Activated CD8-positive, alpha-beta T cell treated with anti-CD3 and anti-CD28 coated beads for 36 hours (primary cell): Measurements from ENCODE around the gene ZNF365. TPM values are rescaled to one million over a fixed set of nuclear protein-coding genes. Genes with fewer than 3 reads are reported as not detected.

Experiments used
- ATAC-seq: fragments of 200-7000 bp; cut with Tn5 transposase; one replicate; pipeline ENCODE4 v1.10.0; 2021; ENCODE audit warnings: mild to moderate bottlenecking, moderate library complexity
- CTCF ChIA-PET: fragments of 350-600 bp; sonication (Branson Sonifier 250); formaldehyde crosslinking; loops from one replicate; lab custom pipeline; 2021; ENCODE audit warnings: antibody characterized with exemption; lab: Charles Lee
- POLR2A ChIA-PET: fragments of 350-600 bp; sonication (Branson Sonifier 250); formaldehyde crosslinking; loops from one replicate; lab custom pipeline; 2021; ENCODE audit warnings: antibody characterized with exemption; lab: Charles Lee
- DNase-seq: peaks from one replicate; pipeline ENCODE4 v3.0.0-alpha.2; 2020
- H3K27ac Mint-ChIP-seq: one replicate; pipeline ENCODE4 v1.8.0; 2021; ENCODE audit warnings: mild to moderate bottlenecking, mixed read lengths
- H3K27me3 Mint-ChIP-seq: one replicate; pipeline ENCODE4 v1.8.0; 2021; ENCODE audit warnings: mixed read lengths
- H3K36me3 Mint-ChIP-seq: one replicate; pipeline ENCODE4 v1.8.0; 2021; ENCODE audit warnings: low read depth, mixed read lengths
- H3K4me1 Mint-ChIP-seq: one replicate; pipeline ENCODE4 v1.8.0; 2021; ENCODE audit warnings: low read depth, mixed read lengths
- H3K4me3 Mint-ChIP-seq: one replicate; pipeline ENCODE4 v1.8.0; 2021; ENCODE audit warnings: mild to moderate bottlenecking, moderate library complexity, mixed read lengths
- H3K9me3 Mint-ChIP-seq: one replicate; pipeline ENCODE4 v1.8.0; 2021; ENCODE audit warnings: mixed read lengths
- intact Hi-C: fragments of 100-400 bp; cut with micrococcal nuclease; formaldehyde crosslinking; loops from one replicate; pipeline ENCODE4 v1.10.0; 2022
- total RNA-seq, 2 experiments: library from RNA; stranded (reverse); gene quantifications; one replicate each; pipeline ENCODE4 v1.2.3, GENCODE V29; 2021
- TF ChIP-seq, protein P1 (sequence below): fragments of 200-600 bp; IDR thresholded peaks from one replicate; pipeline ENCODE4 v1.8.0; 2022; ENCODE audit warnings: antibody characterized with exemption, mild to moderate bottlenecking

Gene ZNF365
- total RNA-seq, 2 experiments from 2014 or later = not detected

DNA sequence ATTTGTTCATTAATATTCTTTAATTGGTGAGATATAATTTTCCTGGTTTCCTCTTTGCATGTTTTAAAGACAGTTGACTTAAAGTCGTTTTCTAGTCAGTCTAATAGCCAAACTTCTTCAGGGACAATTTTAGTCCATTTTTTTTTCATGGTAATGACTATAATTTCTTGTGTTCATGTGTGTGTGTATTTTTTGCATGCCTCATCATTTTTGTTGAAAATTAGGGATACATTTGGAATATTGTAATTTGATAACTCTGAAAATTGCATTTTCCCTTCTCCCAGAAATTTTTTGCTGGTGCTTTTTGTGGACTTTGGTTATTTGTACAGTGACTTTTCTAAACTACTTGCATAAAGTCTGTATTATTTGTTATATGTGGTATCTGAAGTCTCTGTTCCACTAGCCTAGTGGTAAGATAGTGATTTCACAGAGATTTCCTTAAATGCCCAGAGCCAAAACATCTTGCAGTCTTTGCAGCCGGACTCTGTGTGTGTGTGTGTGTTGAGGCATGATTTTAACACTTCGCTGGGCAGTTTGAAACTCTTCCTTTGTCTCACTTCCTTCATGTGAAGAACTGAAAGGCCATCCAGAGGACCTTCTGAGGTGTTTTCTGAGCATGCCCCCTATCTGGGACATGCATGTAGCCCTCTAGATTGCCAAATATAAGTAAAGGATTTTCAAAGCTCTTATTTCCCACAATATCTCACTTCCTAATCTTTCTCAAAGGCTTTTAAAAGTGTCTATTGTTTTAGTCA lies 40.9 kb upstream of the ZNF365 start:
- ChIA-PET CTCF (no interaction called here), POLR2A (no interaction called here)
- H3K36me3 Mint-ChIP-seq = no peaks in the 10 kb centered on the region
- H3K4me3 Mint-ChIP-seq = no peak overlapping the region
- H3K4me1 Mint-ChIP-seq = no peaks in the 10 kb centered on the region
- intact Hi-C loops = no loop called here
- peaks cover 9% of the 10 kb centered on the region for H3K27me3 Mint-ChIP-seq
- TF ChIP-seq, protein P1, sequence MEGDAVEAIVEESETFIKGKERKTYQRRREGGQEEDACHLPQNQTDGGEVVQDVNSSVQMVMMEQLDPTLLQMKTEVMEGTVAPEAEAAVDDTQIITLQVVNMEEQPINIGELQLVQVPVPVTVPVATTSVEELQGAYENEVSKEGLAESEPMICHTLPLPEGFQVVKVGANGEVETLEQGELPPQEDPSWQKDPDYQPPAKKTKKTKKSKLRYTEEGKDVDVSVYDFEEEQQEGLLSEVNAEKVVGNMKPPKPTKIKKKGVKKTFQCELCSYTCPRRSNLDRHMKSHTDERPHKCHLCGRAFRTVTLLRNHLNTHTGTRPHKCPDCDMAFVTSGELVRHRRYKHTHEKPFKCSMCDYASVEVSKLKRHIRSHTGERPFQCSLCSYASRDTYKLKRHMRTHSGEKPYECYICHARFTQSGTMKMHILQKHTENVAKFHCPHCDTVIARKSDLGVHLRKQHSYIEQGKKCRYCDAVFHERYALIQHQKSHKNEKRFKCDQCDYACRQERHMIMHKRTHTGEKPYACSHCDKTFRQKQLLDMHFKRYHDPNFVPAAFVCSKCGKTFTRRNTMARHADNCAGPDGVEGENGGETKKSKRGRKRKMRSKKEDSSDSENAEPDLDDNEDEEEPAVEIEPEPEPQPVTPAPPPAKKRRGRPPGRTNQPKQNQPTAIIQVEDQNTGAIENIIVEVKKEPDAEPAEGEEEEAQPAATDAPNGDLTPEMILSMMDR = no peak
- no peak for DNase-seq
- no peak for ATAC-seq
- H3K9me3 Mint-ChIP-seq = peaks cover 6% of the 10 kb centered on the region
- no peak overlapping the region for H3K27ac Mint-ChIP-seq

DNA sequence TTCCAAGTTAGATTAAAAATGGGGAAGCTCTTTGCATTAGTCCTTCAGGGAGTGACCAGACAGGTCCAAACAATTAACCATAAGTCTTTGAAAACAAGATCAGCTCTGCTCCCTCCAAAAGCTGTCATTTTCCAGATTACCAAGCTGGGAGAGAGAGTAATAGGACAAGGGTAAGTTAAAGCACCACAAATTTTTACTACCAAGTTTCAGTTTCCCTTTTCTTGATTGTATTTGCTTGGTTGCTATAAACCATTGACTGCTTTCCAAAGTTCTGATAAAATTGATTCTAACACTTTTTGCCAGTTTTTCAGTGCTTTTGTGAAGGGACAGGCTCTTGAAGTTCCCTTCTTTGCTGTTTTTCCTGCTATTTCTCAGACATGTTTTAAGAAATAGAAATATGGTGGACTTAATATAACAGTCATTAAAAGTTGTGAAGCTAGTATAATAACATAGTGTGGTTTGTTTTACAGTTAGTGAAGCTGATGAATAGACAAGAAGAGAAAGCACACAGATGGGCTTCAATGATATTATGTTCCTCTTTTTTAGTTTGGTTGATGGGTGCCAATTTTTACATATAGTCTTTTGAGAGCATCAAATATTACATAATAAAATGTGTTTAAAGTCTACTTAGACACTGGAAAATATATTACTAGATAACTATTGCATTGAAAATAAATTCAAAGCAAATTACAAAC lies 40.0 kb upstream of the ZNF365 start:
- ATAC-seq = no peak
- no peak for DNase-seq
- H3K36me3 Mint-ChIP-seq = no peaks in the 10 kb centered on the region
- no peak overlapping the region for H3K4me3 Mint-ChIP-seq
- POLR2A ChIA-PET = no interaction called here
- intact Hi-C loops = no loop called here
- CTCF ChIA-PET = interaction anchor here (1.4 kb wide), 1 partner anchor 18 kb away, joined by 4 read pairs; no protein-coding TSS in a partner anchor
- peaks cover 9% of the 10 kb centered on the region for H3K27me3 Mint-ChIP-seq
- no peaks in the 10 kb centered on the region for H3K4me1 Mint-ChIP-seq
- peaks cover 6% of the 10 kb centered on the region for H3K9me3 Mint-ChIP-seq
- no peak overlapping the region for H3K27ac Mint-ChIP-seq
- TF ChIP-seq, protein P1 = no peak

DNA sequence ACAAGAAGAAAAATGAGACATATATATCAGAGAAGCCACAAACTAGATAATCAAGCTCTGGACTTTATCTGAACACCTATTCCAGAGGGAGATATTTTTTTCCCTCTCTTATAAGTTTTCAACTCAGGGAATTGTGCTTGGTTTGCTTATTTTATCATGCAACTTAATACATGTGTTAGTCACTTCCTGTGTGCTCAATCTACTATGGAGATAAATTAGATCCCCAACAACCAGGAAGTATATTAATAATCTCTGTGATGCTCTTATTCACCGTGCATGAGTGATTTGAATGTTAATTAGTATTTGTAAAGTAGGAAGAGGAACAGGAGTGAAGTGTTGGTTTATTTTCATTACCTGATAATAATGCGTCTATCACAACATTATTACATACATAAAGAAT lies 38.8 kb upstream of the ZNF365 start:
- TF ChIP-seq, protein P1 = no peak
- H3K4me1 Mint-ChIP-seq = no peaks in the 10 kb centered on the region
- no peaks in the 10 kb centered on the region for H3K36me3 Mint-ChIP-seq
- no peak overlapping the region for H3K4me3 Mint-ChIP-seq
- H3K9me3 Mint-ChIP-seq = peaks cover 10% of the 10 kb centered on the region
- intact Hi-C loops = no loop called here
- CTCF ChIA-PET = interaction anchor here (1.4 kb wide), 1 partner anchor 17 kb away, joined by 4 read pairs; no protein-coding TSS in a partner anchor
- H3K27me3 Mint-ChIP-seq = peaks cover 9% of the 10 kb centered on the region
- POLR2A ChIA-PET = no interaction called here
- DNase-seq (no peak), ATAC-seq (no peak)
- no peak overlapping the region for H3K27ac Mint-ChIP-seq

DNA sequence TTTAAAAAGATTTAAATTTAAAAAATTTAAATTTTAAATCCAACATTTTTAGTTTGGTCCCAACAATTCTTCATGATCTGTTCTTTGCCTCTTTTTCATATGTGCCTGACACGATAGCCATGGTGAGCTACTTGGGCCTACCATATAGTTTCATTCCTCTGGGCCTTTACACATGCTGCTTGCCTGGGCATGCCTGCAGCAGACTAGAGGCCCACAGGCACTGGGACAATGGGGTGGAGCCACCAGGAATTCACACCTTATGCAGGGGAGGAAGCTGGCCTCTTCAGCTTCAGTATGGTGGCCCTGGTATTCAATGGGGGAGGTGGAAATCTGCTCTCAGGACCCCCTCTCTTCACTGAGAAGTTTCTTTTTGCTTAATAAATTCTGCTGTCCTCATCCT lies 37.8 kb upstream of the ZNF365 start:
- CTCF ChIA-PET = no interaction called here
- Mint-ChIP-seq H3K27me3 (peaks cover 9% of the 10 kb centered on the region), H3K27ac (no peak overlapping the region), H3K9me3 (peaks cover 18% of the 10 kb centered on the region), H3K36me3 (no peaks in the 10 kb centered on the region), H3K4me1 (no peaks in the 10 kb centered on the region), H3K4me3 (no peak overlapping the region)
- no peak for ATAC-seq
- TF ChIP-seq, protein P1 = no peak
- no peak for DNase-seq
- intact Hi-C loops = no loop called here
- POLR2A ChIA-PET = no interaction called here

DNA sequence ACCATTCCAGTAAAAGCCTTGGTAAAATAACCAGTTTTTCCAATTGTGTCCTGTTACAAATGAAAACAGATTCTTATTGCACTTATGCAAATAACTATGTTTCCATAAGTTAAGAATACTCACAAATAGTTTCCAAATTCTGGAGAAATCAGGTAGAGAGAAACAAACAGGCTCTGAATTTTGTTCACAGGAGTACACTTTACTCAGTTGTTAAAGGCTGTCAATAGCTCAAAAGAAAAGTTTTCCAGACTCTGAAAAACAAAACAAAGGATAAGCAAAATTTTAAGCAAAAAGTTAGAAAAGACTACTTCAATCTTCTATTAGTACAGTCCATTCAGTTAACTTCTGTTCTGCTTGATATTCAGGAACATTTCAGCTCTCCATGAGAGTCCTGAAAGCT lies 32.8 kb upstream of the ZNF365 start:
- Mint-ChIP-seq H3K36me3 (no peaks in the 10 kb centered on the region), H3K4me1 (no peaks in the 10 kb centered on the region), H3K27ac (no peak overlapping the region), H3K4me3 (no peak overlapping the region), H3K27me3 (peaks cover 6% of the 10 kb centered on the region), H3K9me3 (peaks cover 32% of the 10 kb centered on the region)
- ChIA-PET POLR2A (no interaction called here), CTCF (no interaction called here)
- DNase-seq (no peak), ATAC-seq (no peak)
- TF ChIP-seq, protein P1 = no peak
- intact Hi-C loops = no loop called here
